ENCODE results near the gene CCL16. TPM values are rescaled to one million over a fixed set of nuclear protein-coding genes. Genes with fewer than 3 reads are reported as not detected.

Gene CCL16, protein sequence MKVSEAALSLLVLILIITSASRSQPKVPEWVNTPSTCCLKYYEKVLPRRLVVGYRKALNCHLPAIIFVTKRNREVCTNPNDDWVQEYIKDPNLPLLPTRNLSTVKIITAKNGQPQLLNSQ
- total RNA-seq: under 1 TPM in 1 of 4 donors, not detected in 3; 0.42 TPM

DNA sequence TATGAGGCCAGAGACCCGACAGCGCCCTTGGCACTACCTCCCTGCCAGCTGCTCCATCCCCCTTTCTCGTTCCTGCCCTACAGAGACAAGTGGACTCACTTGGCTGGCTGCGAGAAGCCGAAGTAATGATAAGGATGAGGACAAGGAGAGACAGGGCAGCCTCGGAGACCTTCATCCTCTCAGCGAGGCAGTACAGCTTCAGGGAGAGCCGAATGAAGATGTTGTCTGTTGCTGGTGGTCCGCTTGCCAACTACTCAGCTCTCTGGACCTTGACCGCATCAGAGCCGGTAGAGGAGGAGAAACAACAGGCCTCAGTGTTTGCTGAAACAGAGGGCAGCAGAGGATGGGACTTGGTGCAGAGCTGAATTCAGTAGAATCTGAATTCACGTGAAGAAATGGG is at the start of gene CCL16:
TSS of gene CCL16 (minus strand) at position 252 of the 400 bp plus-strand sequence. CDS start at position 175, 77 bp downstream.
- 93% methylated on average over 12 of the region's 12 CpGs for WGBS

DNA sequence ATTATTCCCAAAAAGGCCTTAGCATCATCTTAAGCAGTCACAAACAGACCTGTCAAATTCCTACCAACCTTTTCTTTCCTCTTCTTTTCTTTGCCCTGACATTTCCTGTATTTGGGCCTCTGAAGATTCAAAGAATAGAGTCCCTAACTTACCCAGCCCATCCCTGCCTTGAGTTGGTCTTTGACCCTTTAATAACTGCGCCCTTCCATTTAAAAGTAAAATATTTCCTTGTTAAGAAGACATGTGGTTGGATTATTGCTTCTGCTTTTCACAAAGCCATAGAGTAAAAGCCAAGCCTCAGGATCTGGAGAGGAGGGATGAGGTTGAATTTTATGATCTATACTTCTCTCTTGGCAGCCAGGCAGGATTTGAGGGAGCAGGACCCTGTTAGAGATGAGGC is 49.7 kb upstream of the CCL16 start:
- intact Hi-C loops (cut with DNase I): no loop called here
- no peaks in the 10 kb centered on the region for H3K4me1 ChIP-seq
- no peaks in the 10 kb centered on the region for H3K9me3 ChIP-seq
- H3K4me3 ChIP-seq: no peak overlapping the region
- DNase-seq (ENCODE audit: extremely low spot score): no peak
- TF ChIP-seq POLR2A (IDR thresholded peaks at IDR 0.05; ENCODE audit: low read depth) (no peak), POLR2AphosphoS5 (IDR thresholded peaks at IDR 0.05) (no peak), EP300 (IDR thresholded peaks at IDR 0.05) (no peak)
- TF ChIP-seq, protein P1, sequence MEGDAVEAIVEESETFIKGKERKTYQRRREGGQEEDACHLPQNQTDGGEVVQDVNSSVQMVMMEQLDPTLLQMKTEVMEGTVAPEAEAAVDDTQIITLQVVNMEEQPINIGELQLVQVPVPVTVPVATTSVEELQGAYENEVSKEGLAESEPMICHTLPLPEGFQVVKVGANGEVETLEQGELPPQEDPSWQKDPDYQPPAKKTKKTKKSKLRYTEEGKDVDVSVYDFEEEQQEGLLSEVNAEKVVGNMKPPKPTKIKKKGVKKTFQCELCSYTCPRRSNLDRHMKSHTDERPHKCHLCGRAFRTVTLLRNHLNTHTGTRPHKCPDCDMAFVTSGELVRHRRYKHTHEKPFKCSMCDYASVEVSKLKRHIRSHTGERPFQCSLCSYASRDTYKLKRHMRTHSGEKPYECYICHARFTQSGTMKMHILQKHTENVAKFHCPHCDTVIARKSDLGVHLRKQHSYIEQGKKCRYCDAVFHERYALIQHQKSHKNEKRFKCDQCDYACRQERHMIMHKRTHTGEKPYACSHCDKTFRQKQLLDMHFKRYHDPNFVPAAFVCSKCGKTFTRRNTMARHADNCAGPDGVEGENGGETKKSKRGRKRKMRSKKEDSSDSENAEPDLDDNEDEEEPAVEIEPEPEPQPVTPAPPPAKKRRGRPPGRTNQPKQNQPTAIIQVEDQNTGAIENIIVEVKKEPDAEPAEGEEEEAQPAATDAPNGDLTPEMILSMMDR (IDR thresholded peaks at IDR 0.05): no peak
- H3K27ac ChIP-seq (replicated peaks in 1 of 4): no peak overlapping the region
- 100% methylated on average over 1 of the region's 1 CpG for WGBS
- H3K27me3 ChIP-seq: peaks cover 0 to 9% (median 0%) of the 10 kb centered on the region in 4 donors
- no peaks in the 10 kb centered on the region for H3K36me3 ChIP-seq

More for the DNA sequence above, at the start of gene CCL16:
- TF ChIP-seq, protein P1 (IDR thresholded peaks at IDR 0.05): no peak
- TF ChIP-seq POLR2A (IDR thresholded peaks at IDR 0.05; ENCODE audit: low read depth): no peak
- TF ChIP-seq POLR2AphosphoS5 (IDR thresholded peaks at IDR 0.05): no peak
- no peak for TF ChIP-seq EP300 (IDR thresholded peaks at IDR 0.05)
- intact Hi-C loops (cut with DNase I): no loop called here
- no peak for DNase-seq (ENCODE audit: extremely low spot score)
- Histone ChIP-seq H3K27me3 (peaks cover 0 to 9% (median 0%) of the 10 kb centered on the region in 4 donors), H3K36me3 (no peaks in the 10 kb centered on the region), H3K4me3 (no peak within 1 kb of the TSS), H3K4me1 (peaks cover 0 to 2% (median 1%) of the 10 kb centered on the region in 4 donors), H3K9me3 (no peaks in the 10 kb centered on the region), H3K27ac (replicated peaks in 1 of 4) (no peak within 1 kb of the TSS)

DNA sequence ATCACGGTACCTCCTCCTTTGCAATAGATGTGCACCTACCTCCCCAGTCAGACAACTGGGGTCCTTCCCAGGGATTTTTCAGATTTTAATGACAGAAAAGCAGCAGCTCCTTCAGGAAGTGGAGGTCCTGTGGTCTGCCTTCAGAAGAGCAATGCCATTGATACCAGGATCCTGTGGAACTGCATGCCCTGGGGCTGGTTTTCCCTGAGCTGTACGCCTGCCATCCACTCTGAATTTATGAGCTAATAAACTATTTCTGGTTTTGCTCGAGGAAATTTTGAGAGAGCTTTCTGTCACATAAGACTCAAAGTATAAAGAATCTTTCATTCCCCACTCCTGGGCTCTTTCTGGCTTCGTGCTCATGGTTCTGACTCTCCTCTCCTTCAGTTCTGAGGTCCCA is 46.5 kb upstream of the CCL16 start:
- 49% methylated on average over 4 of the region's 4 CpGs for WGBS
- TF ChIP-seq, protein P1 (IDR thresholded peaks at IDR 0.05): no peak
- no peak for TF ChIP-seq POLR2AphosphoS5 (IDR thresholded peaks at IDR 0.05)
- no peak for TF ChIP-seq POLR2A (IDR thresholded peaks at IDR 0.05; ENCODE audit: low read depth)
- no peak for TF ChIP-seq EP300 (IDR thresholded peaks at IDR 0.05)
- intact Hi-C loops (cut with DNase I): no loop called here
- H3K4me1 ChIP-seq: no peaks in the 10 kb centered on the region
- H3K27me3 ChIP-seq: peaks cover 0 to 14% (median 0%) of the 10 kb centered on the region in 4 donors
- no peak overlapping the region for H3K27ac ChIP-seq (replicated peaks in 1 of 4)
- H3K9me3 ChIP-seq: peaks cover 0 to 9% (median 0%) of the 10 kb centered on the region in 4 donors
- no peaks in the 10 kb centered on the region for H3K36me3 ChIP-seq
- no peak for DNase-seq (ENCODE audit: extremely low spot score)
- no peak overlapping the region for H3K4me3 ChIP-seq

DNA sequence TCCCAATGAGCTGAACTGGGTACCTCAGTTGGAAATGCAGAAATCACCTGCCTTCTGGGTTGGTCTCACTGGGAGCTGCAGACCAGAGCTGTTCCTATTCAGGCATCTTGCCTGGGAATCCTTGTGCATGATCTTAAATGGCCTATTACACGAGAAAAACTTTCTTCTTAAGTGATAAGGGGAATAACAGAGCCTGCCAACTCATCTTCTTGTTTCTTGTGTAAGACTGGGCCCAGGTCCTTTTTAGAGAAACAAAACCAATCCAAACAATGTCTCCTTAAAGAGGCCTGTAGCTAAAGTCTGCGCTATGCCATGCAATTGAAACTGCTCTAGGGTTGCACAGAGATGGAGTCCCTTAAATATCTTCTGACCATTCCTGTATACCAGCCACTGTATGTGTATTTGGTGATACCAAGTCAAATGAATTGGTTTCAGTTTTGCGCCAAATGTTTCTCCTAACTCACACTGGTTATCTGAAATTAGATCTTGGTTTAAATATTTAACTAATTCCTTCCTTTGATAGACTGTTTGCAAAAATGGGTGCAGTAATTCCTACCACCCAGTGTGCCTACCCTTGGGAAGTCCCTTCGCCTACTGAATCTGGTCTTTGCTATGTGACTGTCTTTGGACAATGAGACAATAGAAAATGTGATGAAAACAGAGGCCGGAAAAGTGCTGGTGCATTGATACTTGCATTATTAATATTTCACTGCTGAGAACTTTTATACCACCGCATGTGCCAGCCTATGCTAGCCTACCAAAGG is 43.0 kb upstream of the CCL16 start:
- H3K27ac ChIP-seq (replicated peaks in 1 of 4): no peak overlapping the region
- DNase-seq (ENCODE audit: extremely low spot score): no peak
- peaks cover 0 to 10% (median 0%) of the 10 kb centered on the region in 4 donors for H3K9me3 ChIP-seq
- intact Hi-C loops (cut with DNase I): no loop called here
- H3K36me3 ChIP-seq: no peaks in the 10 kb centered on the region
- H3K4me1 ChIP-seq: no peaks in the 10 kb centered on the region
- WGBS: 82% methylated on average over 6 of the region's 6 CpGs
- H3K27me3 ChIP-seq: peaks cover 0 to 16% (median 0%) of the 10 kb centered on the region in 4 donors
- no peak overlapping the region for H3K4me3 ChIP-seq
- no peak for TF ChIP-seq EP300 (IDR thresholded peaks at IDR 0.05)
- TF ChIP-seq POLR2A (IDR thresholded peaks at IDR 0.05; ENCODE audit: low read depth): no peak
- TF ChIP-seq, protein P1 (IDR thresholded peaks at IDR 0.05): no peak
- no peak for TF ChIP-seq POLR2AphosphoS5 (IDR thresholded peaks at IDR 0.05)
